Muscle layer of duodenum (tissue), 2 donors: ENCODE results near the gene ACBD5.
"Not testable (repeated sequence)": the region's sequence is repeated elsewhere in the genome, so short reads cannot be mapped to it uniquely, and the experiment has no call there.

Experiments used
- H3K27ac ChIP-seq: one replicate; pipeline ENCODE4 v1.7.0; 2013; ENCODE audit warnings: mild to moderate bottlenecking, low read length
- H3K27me3 ChIP-seq: one replicate; pipeline ENCODE4 v1.7.0; 2013; ENCODE audit warnings: low read depth, mild to moderate bottlenecking, control low read depth, low read length
- H3K36me3 ChIP-seq, 2 donors: one replicate each; pipeline ENCODE4 v1.7.0; 2013; ENCODE audit warnings: low read length in 2 of 2, control low read depth in 1 of 2, mild to moderate bottlenecking in 1 of 2; ENCODE audit not compliant: insufficient read depth in 2 of 2, control insufficient read depth in 1 of 2
- H3K4me1 ChIP-seq, 2 donors: one replicate each; pipeline ENCODE4 v1.7.0; 2013; ENCODE audit warnings: low read length in 2 of 2, mild to moderate bottlenecking in 2 of 2, control low read depth in 1 of 2, moderate library complexity in 1 of 2; ENCODE audit not compliant: insufficient read depth in 2 of 2, control insufficient read depth in 1 of 2
- H3K4me3 ChIP-seq, 2 donors: one replicate each; pipeline ENCODE4 v1.7.0; 2013; ENCODE audit warnings: low read length in 2 of 2, low read depth in 1 of 2, mild to moderate bottlenecking in 1 of 2
- H3K9me3 ChIP-seq, 2 donors: one replicate each; pipeline ENCODE4 v1.7.0; 2013; ENCODE audit warnings: low read length in 2 of 2, control low read depth in 1 of 2, mild to moderate bottlenecking in 1 of 2; ENCODE audit not compliant: control insufficient read depth in 1 of 2
- donor health status: healthy.

Gene ACBD5

DNA sequence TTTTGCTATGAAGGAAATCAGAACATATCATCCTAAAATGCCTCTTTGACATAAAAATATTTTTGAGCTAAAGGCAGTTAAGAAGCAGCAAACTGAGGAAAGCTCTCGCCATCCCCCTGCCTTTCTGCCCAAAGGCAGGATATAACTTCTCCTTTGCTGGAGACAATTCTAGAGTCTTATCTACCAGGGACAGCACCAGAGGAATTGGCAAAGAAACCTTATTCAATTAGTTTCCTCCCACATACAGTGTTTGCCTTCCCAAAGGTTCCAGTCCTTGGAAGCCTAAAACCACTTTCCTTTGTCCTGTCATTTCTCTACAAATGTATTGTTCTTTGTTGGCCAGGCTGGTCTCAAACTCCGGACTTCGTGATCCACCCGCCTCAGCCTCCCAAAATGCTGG, 51.7 kb downstream of the ACBD5 start:
- no peak overlapping the region for H3K27ac ChIP-seq
- H3K4me1 ChIP-seq: no peaks in the 10 kb centered on the region
- H3K27me3 ChIP-seq: no peaks in the 10 kb centered on the region
- no peak overlapping the region for H3K4me3 ChIP-seq
- H3K9me3 ChIP-seq: no peaks in the 10 kb centered on the region
- peaks cover 0 to 15% of the 10 kb centered on the region in 2 donors for H3K36me3 ChIP-seq

DNA sequence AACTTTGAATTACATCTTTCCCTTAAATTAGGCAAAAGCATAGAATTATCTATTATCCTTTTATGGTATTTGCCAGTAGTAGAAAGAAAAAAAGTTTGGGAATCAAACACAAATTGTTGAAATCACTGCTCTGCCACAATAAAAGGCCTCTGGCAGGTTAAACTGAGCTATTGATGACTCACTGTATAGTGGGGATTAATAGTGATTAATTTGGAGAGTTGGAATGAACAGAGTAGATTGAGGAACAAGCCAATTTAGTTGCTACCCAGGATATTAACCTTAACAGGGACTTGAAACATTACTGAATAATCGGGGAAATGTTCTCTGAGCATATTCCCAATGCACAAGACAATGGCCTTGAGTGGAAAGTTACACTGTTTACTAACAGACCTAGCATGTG, 52.3 kb downstream of the ACBD5 start:
- H3K4me1 ChIP-seq: no peaks in the 10 kb centered on the region
- H3K27me3 ChIP-seq: no peaks in the 10 kb centered on the region
- no peak overlapping the region for H3K27ac ChIP-seq
- no peak overlapping the region for H3K4me3 ChIP-seq
- H3K9me3 ChIP-seq: no peaks in the 10 kb centered on the region
- peaks cover 0 to 15% of the 10 kb centered on the region in 2 donors for H3K36me3 ChIP-seq

DNA sequence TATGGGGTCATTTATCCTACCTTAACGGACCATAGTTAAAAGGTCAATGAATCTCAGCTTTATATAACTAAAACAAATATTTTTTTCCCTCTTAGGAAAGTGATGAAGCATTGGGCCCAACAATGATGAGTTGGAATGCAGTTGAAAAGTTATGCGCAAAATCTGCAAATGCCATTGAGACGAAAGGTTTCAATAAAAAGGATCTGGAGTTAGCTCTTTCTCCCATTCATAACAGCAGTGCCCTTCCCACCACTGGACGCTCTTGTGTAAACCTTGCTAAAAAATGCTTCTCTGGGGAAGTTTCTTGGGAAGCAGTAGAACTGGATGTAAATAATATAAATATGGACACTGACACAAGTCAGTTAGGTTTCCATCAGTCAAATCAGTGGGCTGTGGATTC, 70.7 kb downstream of the ACBD5 start:
- Histone ChIP-seq H3K36me3 (peaks cover 28 to 44% of the 10 kb centered on the region in 2 donors), H3K4me3 (no peak overlapping the region), H3K9me3 (no peaks in the 10 kb centered on the region), H3K4me1 (no peaks in the 10 kb centered on the region), H3K27ac (no peak overlapping the region), H3K27me3 (no peaks in the 10 kb centered on the region)

DNA sequence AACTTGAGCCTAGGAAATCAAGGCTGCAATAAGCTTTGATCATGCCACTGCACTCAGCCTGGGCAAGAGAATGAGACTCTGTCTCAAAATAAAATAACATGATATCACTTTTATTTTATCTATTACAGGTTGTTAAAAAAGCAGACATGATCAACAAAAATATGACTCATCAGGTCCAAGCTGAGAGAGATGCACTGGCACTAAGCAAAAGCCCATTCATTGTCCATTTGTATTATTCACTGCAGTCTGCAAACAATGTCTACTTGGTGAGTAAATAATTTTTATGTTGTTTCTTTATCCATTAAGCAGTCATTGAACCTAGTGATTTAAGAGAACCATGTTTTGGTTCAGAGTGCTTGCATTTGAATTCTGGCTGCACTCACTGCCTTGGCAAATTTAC, 82.2 kb downstream of the ACBD5 start:
- Histone ChIP-seq H3K36me3 (peaks cover 0 to 21% of the 10 kb centered on the region in 2 donors), H3K4me1 (peaks cover 0 to 7% of the 10 kb centered on the region in 2 donors), H3K4me3 (no peak overlapping the region), H3K27me3 (no peaks in the 10 kb centered on the region), H3K27ac (no peak overlapping the region), H3K9me3 (no peaks in the 10 kb centered on the region)

DNA sequence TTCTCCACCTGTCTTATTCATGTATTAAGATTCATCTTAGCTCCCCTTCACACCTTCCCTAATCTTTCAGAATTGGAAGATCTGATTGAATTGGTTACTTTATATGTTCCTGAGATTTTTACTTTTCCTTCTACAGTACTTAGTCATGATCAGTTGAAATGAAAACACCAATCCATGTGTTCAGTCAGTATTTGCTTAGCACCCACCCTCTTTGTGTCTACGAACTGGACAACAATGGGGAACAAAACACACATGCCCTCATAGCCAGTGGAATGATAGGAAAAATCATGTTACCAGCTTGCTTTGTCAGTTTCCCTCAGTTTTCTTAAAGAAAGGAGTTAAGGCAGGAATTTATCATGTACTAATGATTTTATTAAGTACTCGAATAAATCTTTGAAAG, 83.4 kb downstream of the ACBD5 start:
- peaks cover 0 to 21% of the 10 kb centered on the region in 2 donors for H3K36me3 ChIP-seq
- no peak overlapping the region for H3K27ac ChIP-seq
- peaks cover 10 to 19% of the 10 kb centered on the region in 2 donors for H3K4me1 ChIP-seq
- no peak overlapping the region for H3K4me3 ChIP-seq
- H3K27me3 ChIP-seq: no peaks in the 10 kb centered on the region
- H3K9me3 ChIP-seq: no peaks in the 10 kb centered on the region

DNA sequence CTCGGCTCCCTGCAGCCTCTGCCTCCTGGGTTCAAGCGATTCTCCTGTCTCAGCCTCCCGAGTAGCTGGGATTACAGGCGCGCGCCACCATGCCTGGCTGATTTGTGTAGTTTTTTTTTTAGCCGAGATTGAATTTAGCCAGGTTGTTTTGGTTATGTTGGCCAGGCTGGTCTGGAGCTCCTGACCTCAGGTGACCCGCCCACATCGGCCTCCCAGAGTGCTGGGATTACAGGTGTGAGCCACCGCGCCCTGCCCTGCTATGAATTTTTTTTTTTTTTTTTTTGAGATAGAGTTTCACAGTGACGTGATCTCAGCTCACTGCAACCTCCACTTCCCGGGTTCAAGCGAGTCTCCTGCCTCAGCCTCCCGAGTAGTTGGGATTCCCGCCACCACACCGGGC, 84.0 kb downstream of the ACBD5 start:
- H3K4me1 ChIP-seq: peaks cover 12 to 20% of the 10 kb centered on the region in 2 donors
- H3K9me3 ChIP-seq, H3K27me3 ChIP-seq, H3K27ac ChIP-seq: not testable (repeated sequence)
- H3K4me3 ChIP-seq: peak overlapping the region; percentile 93 to 94
- peaks cover 0 to 17% of the 10 kb centered on the region in 2 donors for H3K36me3 ChIP-seq

DNA sequence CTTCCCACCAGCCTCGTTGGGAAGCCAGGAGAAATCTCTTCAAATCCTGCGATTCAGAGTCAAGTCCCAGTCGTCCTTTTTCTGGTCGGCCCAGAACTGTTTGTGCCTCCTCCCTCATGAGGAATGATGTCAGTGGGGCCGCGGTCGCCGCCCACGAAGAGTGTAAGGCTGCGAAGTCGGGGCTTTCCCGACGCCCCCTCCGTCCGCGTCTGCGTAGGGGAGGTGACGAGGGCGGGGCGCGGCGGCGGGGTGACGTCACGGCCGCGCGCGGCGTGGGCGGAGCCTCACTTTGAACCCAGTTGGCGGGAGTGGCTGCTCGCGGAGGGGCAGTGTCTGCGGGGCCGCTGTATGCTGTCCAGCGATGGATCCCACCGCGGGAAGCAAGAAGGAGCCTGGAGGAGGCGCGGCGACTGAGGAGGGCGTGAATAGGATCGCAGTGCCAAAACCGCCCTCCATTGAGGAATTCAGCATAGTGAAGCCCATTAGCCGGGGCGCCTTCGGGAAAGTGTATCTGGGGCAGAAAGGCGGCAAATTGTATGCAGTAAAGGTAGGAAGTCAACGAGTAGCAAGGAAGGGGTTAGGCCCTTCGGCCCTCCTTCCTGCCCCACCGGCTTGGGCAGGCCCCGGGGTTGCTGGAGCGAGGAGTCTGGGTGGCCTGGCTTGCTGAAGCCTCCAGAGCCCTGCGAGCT, 85.4 kb downstream of the ACBD5 start, which contains the start of gene MASTL:
Gene MASTL (plus strand): TSS at position 287 of the 689 bp plus-strand sequence. CDS start 75 bp downstream, at position 362.
- Histone ChIP-seq H3K4me3 (peak within 1 kb of the TSS; percentile 93 to 94), H3K27me3 (no peaks in the 10 kb centered on the region), H3K9me3 (no peaks in the 10 kb centered on the region), H3K27ac (peak within 1 kb of the TSS; percentile 100), H3K4me1 (peaks cover 12 to 20% of the 10 kb centered on the region in 2 donors), H3K36me3 (peaks cover 0 to 16% of the 10 kb centered on the region in 2 donors)

DNA sequence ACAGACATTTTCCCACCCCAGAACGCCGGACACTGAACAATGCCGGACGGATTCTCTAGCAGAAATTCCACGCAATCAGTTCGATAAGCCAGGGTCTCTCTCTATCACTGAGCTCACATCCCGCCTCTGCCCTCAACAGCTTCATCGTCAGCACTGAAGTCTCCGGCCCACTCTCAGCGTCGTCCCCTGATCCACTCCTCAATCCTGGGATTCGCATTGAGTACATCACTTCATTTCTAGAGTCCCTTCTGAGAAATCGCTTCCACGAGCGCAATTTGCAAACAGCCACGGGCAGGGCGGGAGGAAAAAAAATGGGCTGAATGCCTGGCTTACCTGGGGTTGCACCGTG, 86.8 kb downstream of the ACBD5 start:
- peak overlapping the region; percentile 100 for H3K27ac ChIP-seq
- peaks cover 0 to 10% of the 10 kb centered on the region in 2 donors for H3K36me3 ChIP-seq
- H3K4me1 ChIP-seq: peaks cover 12 to 20% of the 10 kb centered on the region in 2 donors
- peak overlapping the region; percentile 93 to 94 for H3K4me3 ChIP-seq
- no peaks in the 10 kb centered on the region for H3K9me3 ChIP-seq
- H3K27me3 ChIP-seq: no peaks in the 10 kb centered on the region

DNA sequence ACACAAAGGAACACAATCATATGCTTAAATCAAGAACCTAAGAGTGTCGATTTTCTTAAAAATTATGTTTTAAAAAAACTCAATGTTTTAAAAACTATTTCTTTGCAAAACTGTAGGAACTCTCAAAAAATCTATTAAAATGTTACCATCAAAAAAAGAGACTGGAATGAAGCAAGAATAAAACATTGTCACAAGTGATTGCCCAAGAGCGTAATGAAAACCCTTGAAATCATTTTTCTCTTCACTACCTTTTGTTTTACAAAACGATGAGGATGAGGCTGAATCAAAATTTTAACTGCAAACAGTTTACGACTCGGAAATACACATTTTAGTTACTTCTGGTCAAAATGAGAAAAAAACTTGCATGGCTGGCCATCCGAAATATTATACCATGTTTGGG, 87.3 kb downstream of the ACBD5 start:
- peak overlapping the region; percentile 100 for H3K27ac ChIP-seq
- peak overlapping the region; percentile 93 to 94 for H3K4me3 ChIP-seq
- peaks cover 0 to 6% of the 10 kb centered on the region in 2 donors for H3K36me3 ChIP-seq
- peaks cover 12 to 20% of the 10 kb centered on the region in 2 donors for H3K4me1 ChIP-seq
- no peaks in the 10 kb centered on the region for H3K9me3 ChIP-seq
- H3K27me3 ChIP-seq: no peaks in the 10 kb centered on the region

DNA sequence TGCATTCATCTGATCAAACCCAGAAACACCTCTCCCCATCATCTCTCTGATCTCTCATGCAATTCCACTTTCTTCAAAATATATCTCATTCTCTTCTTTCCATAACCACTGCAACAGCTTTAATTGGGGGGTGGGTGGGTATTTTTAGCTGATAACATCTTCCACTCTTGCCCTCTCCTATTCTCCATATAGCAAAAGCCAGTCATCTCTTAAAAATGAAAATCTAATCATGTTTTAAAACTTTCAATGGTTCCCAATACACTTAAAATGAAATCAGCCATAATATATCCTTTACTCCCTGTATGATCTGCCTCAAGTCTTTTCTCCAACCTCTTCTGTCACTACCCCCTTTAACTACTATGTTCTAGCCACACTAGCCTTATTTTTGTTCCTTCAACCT, 87.9 kb downstream of the ACBD5 start:
- H3K27me3 ChIP-seq: no peaks in the 10 kb centered on the region
- H3K4me1 ChIP-seq: peaks cover 12 to 20% of the 10 kb centered on the region in 2 donors
- peaks cover 2 to 8% of the 10 kb centered on the region in 2 donors for H3K36me3 ChIP-seq
- no peak overlapping the region for H3K27ac ChIP-seq
- peak overlapping the region; percentile 93 to 94 for H3K4me3 ChIP-seq
- no peaks in the 10 kb centered on the region for H3K9me3 ChIP-seq

DNA sequence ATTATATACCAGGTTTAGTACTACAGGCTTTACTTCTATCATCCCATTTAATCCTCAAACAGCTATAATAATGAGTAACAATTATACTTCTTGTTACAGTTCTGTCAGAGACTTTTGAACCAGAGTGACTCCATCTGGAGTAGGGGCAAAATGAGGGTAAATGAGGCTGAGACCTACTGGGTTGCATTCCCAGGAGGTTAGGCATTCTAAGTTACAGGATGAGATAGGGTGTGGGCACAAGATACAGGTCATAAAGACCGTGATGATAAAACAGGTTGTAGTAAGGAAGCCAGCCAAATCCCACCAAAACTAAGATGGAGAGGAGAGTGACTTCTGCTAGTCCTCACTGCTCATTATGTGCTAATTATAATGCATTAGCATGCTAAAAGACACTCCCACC, 90.3 kb downstream of the ACBD5 start:
- Histone ChIP-seq H3K27ac (no peak overlapping the region), H3K9me3 (no peaks in the 10 kb centered on the region), H3K4me1 (peaks cover 12 to 13% of the 10 kb centered on the region in 2 donors), H3K36me3 (peaks cover 16 to 29% of the 10 kb centered on the region in 2 donors), H3K27me3 (no peaks in the 10 kb centered on the region), H3K4me3 (no peak overlapping the region)

DNA sequence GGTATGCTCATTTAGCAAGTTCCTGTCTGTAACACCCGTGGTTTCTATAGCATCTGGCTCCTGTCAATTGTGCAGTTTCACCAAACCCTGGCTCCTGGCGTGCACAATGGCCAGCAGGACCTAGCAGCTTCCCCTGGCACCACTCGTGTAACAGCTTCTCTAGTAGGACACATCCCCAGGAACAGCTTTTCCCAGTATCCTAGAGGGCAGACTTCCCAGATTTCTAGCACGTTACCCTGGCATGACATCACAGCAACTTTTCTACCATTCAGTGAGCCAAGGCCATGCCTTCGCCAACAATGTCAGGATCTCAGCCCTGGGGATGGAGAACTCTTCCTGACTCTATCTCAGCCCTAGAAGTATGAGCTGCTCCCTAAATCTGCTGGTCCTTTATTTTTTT, 92.9 kb downstream of the ACBD5 start:
- Histone ChIP-seq H3K4me1 (peaks cover 6 to 7% of the 10 kb centered on the region in 2 donors), H3K9me3 (no peaks in the 10 kb centered on the region), H3K27ac (no peak overlapping the region), H3K27me3 (no peaks in the 10 kb centered on the region), H3K36me3 (peaks cover 16 to 38% of the 10 kb centered on the region in 2 donors), H3K4me3 (no peak overlapping the region)
